LNCaP clone FGC (cell line): ENCODE data around the gene USP20.
"Not testable (repeated sequence)": the region's sequence is repeated elsewhere in the genome, so short reads cannot be mapped to it uniquely, and the experiment has no call there.

Experiments
- DNase-seq: peaks from one replicate; pipeline ENCODE4 v3.0.0-alpha.2; 2011; ENCODE audit warnings: low read depth
- H3K4me3 ChIP-seq: 2 replicates; pipeline ENCODE4 v1.5.1; 2011; ENCODE audit warnings: mild to moderate bottlenecking, low read depth, low read length, control low read depth
- TF ChIP-seq, protein P1 (sequence below): IDR thresholded peaks from 2 replicates; pipeline ENCODE4 v1.5.1; 2012; ENCODE audit warnings: mild to moderate bottlenecking; ENCODE audit not compliant: control insufficient read depth, insufficient read depth; ENCODE audit errors: extremely low read depth

The USP20 gene

DNA sequence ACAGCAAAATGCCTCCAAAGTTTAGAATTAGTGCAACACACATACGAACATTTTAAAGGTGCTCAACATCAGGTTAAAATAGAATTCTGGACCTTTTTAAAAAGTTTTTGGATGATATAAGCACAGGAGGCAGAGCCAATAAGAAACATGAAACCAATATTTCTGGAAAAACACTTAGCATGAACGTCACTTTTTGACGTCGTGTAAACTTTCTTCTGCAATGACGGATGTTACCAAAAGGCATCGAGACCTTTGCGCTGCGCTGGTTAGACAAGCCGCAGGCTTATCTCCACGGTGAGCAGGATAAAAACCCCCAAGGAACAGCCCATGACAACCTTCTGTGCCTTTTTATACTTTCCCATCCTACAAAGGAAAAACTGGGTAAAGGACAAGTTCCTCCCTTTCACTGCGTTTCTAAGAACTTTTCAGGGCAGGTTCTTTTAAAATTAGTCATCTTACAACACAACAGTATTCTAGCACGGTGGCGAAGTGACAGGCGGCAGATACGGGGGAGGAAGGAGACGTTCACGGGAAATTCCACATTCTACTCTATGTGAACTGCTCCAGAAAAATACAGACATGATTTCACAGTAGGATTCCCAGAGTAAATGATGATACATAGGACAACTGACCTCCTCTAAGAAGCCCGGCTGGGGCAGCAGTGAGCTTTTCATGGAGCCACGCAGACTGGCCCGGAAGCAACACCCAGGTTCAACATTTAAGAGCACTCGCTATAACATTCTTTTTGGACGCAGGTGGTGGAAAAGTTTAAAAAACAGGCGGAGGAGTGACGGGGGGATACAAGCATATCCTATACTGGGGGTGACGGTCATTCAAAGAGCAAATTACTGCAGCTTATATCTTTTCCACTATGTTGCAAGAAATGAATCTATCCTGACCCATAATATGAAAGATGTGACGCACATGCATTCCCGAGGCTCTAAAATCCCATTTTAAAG lies 52.4 kb downstream of the USP20 start:
- H3K4me3 ChIP-seq, result no peak overlapping the region
- DNase-seq, result no peak

GRCh38 chr9:129888293-129889121 lies 53.2 kb downstream of the USP20 start:
- TF ChIP-seq, protein P1, sequence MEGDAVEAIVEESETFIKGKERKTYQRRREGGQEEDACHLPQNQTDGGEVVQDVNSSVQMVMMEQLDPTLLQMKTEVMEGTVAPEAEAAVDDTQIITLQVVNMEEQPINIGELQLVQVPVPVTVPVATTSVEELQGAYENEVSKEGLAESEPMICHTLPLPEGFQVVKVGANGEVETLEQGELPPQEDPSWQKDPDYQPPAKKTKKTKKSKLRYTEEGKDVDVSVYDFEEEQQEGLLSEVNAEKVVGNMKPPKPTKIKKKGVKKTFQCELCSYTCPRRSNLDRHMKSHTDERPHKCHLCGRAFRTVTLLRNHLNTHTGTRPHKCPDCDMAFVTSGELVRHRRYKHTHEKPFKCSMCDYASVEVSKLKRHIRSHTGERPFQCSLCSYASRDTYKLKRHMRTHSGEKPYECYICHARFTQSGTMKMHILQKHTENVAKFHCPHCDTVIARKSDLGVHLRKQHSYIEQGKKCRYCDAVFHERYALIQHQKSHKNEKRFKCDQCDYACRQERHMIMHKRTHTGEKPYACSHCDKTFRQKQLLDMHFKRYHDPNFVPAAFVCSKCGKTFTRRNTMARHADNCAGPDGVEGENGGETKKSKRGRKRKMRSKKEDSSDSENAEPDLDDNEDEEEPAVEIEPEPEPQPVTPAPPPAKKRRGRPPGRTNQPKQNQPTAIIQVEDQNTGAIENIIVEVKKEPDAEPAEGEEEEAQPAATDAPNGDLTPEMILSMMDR, result no peak
- H3K4me3 ChIP-seq, result no peak overlapping the region
- no peak for DNase-seq

More for the DNA sequence above, 52.4 kb downstream of the USP20 start:
- TF ChIP-seq, protein P1, result no peak

DNA sequence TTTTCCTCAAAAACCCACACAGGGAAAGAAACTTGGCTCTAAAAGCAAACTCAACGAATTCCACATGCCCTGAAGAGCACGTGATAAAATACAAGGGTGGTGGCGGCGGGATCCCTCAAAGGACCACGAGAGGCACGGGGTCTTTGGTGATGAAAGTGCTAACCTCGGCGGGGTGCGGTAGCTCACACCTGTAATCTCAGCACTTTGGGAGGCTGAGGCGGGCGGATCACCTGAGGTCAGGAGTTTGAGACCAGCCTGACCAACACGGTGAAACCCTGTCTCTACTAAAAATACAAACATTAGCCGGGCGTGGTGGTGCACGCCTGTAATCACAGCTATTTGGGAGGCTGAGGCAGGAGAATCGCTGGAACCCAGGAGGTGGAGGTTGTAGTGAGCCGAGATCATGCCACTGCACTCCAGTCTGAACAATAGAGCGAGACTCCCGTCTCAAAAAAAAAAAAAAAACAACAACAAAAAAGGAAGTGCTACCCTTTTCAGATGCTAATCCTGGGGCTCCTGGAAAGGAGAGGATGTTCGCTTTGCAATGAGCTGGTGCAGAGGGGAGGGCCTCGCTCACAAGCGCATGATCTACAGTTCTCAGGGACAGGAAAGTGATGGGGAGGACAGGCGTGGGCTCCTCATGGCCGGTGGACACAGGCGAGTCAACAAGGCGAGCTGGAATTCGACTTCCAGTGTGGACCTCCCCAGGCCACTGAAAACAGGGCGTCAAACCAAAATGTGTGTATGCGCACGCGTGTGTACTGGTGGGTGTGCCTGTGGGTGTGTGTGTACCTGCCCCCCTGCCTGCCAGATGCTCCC lies 54.1 kb downstream of the USP20 start:
- H3K4me3 ChIP-seq, result no peak overlapping the region
- DNase-seq, result no peak
- TF ChIP-seq, protein P1, result no peak

DNA sequence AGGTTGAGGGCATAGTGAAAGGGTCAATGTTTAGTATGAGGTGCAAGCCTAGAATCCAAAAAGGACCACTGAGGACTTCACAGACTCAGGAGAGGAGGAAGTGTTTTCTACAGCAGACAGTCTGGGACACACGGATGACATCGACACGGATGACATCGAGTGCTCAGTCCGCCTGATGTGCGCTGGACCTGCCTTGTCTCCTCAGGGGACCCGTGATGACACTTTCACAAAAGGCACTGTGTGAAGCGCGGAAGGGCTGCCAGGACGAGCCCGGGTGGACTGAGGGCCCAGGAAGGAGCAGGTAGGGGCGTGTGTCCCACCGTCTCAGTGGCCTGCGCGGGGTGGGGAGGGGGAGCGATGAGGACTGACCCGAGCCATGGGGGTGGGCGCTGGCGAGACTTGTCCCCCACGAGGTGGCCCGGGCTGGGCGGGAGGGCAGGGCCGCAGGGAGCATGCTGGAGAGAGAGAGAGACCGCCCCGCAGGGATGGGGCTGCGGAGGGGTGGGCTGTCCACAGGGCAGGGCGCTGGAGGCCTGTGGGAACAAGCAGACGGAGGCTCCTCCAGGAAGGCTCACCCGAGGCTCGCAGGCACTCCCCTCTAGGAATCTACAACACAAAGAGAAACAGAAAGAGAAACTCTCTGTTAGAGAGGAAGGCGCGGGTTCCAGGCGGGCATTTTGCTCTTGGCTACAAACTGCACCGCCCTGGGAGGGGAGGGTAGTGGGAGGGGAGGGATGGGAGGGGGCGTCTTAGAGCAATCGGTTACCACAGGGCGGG lies 54.9 kb downstream of the USP20 start:
- TF ChIP-seq, protein P1, result no peak
- DNase-seq, result no peak
- no peak overlapping the region for H3K4me3 ChIP-seq

DNA sequence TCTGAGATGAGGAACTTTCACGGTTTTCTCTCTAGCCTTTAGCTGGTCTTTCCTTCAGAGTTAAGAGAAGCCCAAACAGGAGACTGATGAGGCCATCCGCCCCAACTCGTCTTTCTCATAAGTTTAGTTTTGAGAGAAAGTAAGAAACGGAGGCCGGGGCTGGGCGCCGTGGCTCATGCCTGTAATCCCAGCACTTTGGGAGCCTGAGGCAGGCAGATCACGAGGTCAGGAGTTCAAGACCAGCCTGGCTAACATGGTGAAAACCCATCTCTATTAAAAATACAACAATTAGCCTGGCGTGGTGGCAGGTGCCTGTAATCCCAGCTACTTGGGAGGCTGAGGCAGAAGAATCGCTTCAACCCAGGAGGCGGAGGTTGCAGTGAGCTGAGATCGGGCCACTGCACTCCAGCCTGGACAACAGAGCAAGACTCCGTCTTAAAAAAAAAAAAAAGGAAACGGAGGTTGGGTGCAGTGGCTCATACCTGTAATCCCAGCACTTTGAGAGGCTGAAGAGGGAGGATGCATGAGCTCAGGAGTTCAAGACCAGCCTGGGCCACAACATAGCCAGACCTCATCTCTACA lies 55.6 kb downstream of the USP20 start:
- DNase-seq, H3K4me3 ChIP-seq: not testable (repeated sequence)

GRCh38 chr9:129891569-129891968 lies 56.3 kb downstream of the USP20 start:
- TF ChIP-seq, protein P1, result no peak
- DNase-seq, result no peak
- H3K4me3 ChIP-seq, result no peak overlapping the region
